Activated gamma-delta T cell (primary cell): ENCODE data around the gene CDCA7.
A peak's percentile ranks its signal among the peaks of the same experiment; 100 is the strongest.
"Not testable (repeated sequence)": the region's sequence is repeated elsewhere in the genome, so short reads cannot be mapped to it uniquely, and the experiment has no call there.

ENCODE experiments used
- DNase-seq: peaks from one replicate; lab custom pipeline; 2025; lab: John Stamatoyannopoulos, UW
- total RNA-seq, 2 donors: gene quantifications; one replicate each; lab custom pipeline; 2026; lab: John Stamatoyannopoulos, UW

The CDCA7 gene
- 16.4 to 22.1 reads per million in 2 donors for total RNA-seq

DNA sequence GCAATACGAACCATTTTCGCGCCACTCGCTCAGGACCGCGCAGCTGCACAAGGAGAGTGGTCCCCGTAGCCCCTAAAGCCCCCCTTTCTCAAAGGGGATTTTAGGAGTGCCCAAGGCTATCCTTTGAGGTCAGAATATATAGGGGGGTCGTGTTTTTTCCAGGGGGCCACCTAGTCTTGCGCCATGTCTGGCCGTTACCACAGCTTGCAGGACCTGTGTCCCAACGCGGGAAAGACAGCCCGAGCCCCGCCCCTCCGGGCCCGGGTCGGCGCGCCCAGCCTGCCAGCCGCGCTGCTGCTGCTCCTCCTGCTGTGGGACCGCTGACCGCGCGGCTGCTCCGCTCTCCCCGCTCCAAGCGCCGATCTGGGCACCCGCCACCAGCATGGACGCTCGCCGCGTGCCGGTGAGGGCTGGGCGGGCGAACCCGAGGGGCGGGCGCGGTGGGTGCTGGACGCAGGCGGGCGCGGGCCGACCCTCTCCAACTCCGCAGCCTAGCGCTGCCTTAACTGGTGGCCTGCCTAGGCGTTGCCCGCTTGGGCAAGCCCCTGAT lies at the start of gene CDCA7:
Gene CDCA7, plus strand, starts transcription at position 291 of the 550 bp plus-strand sequence. Its CDS starts 92 bp downstream, at position 383.
- peak; percentile 14 for DNase-seq

DNA sequence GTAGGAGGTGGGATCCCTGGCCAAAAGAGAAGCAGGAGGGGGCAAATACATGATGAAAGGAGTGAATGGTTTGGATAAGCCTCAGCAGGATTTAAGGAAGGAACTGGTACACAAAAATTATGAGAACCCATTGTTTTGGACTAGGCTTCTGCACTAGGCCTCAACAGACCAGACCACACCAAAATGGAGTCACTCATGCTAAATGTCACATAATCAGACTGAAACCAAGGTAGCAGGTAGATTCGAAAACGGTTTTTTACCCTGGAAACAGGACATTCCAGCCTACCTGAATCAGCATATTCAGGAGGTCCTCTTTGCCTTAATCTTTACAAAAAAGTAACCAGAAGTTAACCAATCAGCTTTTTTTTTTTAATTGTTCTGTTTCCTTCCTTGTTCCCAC lies 49.4 kb upstream of the CDCA7 start:
- no peak for DNase-seq

DNA sequence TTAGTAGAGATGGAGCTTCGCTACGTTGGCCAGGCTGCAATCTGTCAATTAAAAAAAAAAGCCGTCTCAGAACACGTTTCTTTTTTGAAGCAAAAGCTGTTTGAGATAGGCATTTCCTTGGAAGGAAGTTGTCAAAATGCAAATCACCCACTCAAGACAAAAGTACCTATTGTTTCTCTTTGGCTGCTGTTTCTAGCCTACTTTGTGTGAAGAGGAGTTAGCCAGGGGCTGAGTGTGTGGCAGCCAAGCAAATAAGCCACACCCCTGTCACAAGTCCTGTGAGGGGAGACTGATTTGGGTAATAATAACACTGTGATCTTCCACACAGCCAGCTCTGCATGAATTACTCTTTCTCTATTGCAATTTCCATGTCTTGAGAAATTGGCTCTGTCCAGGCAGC lies 47.4 kb upstream of the CDCA7 start:
- DNase-seq: no peak

DNA sequence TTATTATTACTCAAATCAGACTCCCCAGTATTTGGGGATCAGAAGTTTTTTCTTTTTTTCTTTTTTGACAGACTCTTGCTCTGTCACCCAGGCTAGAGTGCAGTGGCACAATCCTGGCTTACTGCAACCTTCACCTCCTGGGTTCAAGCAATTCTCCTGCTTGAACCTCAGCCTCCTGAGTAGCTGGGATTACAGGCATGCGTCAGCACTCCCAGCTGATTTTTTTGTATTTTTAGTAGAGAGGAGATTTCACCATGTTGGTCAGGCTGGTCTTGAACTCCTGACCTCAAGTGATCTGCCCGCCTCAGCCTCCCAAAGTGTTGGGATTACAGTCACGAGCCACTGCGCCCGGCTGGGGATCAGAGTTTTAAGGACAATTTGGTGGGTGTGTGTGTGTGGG lies 45.3 kb upstream of the CDCA7 start:
- DNase-seq: not testable (repeated sequence)

DNA sequence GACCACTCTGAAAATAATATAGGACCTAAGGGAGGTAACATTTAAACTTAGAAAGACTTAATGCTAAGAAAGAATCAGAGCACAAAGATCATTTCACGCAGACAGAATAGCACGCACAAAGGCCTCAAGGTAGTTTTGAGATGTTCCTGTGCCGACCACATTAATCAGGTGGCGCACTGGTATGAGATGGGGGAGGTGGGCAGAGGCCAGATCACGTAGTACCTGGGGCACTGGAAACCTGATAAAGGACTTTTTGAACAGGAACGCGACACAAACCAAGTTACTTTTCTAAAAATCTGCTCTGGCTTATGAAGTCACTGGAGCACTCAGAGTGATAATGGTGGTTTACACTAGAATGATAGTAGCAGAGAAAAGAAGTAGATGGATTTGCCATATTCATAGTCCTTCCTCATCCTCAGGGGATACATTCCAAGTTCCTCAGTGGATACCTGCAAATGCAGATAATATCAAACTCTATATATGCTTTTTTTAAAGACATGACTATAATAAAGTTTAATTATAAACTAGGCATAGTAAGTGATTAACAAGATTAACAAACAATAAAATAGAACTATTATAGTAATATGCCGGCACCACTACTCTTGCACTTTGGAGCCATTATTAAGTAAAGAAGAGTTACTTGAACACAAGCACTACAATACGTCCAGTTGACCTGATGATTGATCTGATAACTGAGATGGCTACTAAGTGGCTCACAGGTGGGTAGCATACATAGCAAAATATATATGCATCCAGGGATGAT lies 42.6 kb upstream of the CDCA7 start:
- DNase-seq: no peak

DNA sequence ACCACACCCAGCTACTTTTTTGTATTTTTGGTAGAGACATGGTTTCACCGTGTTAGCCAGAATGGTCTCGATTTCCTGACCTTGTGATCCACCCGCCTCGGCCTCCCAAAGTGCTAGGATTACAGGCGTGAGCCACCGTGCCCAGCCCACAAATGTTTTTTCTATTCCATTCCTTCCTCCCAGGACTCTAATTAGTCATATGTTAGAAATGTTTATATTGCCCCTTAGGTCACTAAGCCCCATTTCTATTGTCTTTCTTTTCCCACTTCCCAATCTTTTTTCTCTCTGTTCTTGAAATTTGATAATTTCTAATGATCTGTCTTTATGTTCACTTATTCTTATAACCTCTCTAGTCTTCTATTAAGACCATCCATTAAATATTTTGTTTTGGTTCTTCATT lies 31.3 kb upstream of the CDCA7 start:
- no peak for DNase-seq

DNA sequence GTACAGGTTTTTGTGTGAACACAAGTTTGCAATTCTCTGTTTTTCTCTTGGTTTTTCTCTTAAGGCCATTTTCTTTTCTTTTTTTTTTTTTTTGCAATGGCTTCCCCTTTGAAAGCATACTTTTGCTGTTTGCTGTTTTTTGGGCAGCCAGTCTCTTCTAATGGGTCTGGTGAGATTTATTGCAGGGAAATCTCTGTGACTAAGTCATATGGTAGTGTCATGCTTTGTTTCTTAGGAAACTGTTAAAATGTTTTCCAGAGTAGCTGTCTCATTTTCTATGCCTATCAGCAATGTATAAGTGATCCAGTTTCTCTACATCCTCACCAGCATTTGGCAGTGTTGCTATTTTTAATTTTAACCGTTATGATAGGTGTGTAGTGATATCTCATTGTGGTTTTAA lies 27.9 kb upstream of the CDCA7 start:
- no peak for DNase-seq

DNA sequence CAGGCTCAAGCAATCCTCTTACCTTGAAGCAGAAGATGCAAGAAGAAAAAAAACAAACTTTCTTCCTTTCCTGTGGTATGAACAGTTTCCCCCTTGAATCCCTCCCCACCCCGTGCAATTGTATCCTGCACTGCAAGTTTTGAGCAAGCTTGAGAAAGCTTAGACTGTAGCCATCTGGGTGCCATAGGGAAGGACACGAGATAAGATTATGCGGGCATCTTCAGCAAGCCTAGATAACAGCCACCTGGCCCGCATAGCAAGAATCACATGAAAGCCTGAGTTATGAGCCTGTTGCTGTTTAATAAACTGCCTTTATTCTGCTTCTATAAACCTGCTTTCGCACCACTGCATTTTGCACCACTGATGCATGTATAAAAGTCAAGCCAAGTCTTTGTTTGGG lies 27.3 kb upstream of the CDCA7 start:
- DNase-seq: no peak

DNA sequence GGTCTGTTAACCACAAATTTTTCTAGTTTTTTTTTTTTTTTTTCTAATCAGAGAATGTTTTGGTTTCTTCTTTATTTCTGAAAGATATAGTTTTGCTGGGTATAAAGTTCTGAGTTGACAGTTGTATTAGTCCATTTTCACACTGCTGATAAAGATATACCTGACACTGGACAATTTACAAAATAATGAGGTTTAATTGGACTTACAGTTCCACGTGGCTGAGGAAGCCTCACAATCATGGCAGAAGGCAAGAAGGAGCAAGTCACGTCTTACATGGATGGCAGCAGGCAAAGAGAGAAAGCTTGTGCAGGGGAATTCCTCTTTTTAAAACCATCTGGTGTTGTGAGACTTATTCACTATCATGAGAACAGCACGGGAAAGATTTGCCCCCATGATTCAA lies 21.7 kb upstream of the CDCA7 start:
- not testable (repeated sequence) for DNase-seq

DNA sequence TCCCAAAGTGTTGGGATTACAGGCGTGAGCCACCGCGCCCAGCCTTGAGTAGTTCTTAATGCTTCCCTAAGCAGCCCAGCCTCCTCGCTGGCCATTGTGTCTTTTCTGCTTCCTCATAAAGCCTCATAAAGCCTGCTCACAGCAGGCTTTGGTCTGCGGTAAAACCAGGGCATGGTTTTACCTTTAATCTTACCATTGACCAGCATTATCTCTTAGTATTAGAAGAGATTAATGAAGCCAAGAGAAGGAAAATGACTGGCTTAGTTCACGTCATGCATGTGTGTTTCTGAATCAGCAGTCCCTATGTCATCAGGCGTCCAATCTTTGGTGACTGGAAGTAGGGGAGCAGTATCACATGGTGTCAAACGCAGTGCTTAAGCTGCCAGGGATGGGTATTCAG lies 14.9 kb upstream of the CDCA7 start:
- no peak for DNase-seq

DNA sequence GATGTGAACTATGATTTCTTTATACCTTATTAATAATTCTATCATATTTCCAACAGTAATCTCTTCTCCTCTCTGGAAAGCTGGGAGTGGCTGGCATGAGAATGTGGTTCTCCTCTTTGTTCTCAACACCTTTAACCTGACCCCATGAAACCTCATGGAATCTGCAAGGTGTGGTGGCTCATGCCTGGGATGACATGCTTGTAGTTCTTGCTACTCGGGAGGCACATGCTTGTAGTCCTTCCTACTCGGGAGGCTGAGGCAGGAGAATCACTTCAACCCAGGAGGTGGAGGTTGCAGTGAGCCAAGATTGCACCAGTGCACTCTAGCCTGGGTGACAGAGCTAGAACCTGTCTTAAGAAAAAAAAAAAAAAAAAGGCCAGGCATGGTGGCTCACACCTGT lies 10.8 kb upstream of the CDCA7 start:
- no peak for DNase-seq

DNA sequence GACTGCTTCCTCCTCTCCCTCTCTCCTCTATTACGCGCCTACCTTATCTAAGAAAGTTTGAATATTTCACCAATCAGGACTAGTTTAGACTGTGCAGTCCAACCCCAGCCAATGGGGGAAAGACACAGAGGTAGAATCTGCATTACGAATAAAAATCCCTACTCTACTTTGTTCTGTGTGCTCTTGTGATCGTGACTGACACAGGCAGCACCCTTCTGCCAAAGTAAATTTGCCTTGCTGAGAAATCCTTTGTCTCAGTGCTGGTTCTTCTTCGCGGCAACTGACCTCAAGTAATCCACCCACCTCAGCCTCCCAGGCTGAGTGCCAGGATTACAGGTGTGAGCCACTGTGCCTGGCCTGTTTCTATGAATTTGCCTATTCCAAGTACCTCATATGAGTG lies 8.6 kb upstream of the CDCA7 start:
- no peak for DNase-seq

DNA sequence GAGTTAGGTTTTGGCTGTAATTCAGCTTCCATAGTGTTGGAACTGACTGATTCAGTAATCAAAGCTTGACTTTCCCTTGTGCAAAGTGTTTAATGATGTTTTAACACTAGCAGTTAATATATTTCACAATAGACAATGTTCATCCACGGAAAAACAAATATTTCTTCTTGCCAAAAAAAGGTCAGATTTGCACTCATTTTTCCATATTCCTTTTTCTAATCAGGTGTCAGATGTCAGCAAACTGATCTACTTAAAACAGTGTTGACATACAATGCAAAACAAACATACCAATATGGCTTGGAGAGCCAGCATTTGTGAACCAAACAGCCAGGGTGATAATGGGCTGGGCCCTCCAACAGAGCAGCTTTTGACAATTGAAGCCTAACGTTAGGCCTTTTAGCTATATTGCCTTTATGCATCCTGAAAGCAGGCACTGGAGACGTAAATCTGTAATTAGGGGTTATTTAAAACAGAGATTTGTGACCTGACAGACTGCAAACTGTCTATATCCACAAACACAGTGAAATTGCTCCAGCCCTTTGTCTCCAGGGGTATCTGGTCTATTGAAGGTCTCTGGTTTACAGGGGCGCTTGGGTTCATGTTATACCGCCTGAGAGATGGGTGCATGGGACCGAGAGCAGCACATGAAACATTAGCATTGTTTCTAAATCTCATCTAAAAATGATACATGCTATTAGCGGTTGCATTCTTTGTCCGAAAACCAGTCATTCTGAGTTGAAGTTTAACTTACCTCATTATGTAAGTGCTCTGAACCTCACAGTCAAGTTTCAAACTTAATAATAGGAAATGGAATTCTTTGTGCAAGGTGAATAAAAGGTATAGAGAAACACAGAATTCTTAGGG lies 7.1 kb upstream of the CDCA7 start:
- no peak for DNase-seq

DNA sequence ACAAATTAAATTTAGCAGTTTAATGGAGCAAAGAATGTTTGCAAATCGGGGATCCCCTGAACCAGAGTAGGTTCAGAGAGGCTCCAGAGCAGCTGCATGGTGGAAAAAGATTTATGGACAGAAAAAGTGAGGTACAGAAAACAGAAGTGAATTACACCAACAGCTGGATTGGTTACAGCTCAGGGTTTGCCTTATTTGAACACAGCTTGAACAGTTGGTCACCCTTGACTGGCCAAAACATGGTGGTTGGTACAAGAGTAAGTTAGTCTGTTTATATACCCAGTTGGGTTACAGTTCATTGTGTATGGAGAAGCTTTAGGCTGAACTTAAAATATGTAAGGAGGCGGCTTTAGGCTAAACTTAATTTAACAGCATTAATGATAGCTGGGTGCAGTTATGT lies 5.4 kb upstream of the CDCA7 start:
- no peak for DNase-seq

DNA sequence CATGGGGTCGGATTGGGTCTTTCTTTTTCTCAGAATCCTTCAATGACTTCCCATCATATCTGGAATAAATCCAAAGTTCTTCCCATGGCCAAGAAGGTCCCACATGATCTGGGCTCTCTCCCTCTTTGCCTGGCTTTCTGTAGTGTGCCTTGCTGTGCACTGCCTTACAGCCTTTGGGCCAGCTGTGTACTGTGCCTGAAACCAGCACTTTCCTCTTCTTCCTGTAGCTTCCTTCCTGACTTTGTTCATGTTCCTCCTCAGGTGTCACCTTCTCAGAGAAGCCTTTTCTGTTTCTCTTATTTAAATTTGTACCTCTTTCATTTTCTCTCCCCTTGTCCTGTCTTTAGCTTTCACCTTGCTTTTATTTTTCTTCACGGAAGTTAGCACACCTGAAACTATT lies 4.3 kb upstream of the CDCA7 start:
- no peak for DNase-seq

DNA sequence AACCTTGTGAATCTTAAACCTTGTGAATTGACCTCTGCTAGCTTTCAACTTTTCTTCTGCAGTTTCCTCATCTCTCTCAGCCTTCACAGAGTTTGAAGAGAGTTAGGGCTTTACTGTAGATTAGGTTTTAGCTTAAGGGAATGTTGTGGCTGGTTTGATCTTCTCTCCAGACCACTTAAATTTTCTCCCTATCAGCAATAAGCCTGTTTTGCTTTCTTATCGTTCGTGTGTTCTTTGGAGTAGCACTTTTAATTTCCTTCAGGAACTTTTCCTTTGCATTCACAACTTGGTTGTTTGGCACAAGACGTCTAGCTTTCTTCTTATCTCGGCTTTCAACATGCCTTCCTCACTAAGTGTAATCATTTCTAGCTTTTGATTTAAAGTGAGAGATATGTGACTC lies 2.8 kb upstream of the CDCA7 start:
- DNase-seq: no peak

DNA sequence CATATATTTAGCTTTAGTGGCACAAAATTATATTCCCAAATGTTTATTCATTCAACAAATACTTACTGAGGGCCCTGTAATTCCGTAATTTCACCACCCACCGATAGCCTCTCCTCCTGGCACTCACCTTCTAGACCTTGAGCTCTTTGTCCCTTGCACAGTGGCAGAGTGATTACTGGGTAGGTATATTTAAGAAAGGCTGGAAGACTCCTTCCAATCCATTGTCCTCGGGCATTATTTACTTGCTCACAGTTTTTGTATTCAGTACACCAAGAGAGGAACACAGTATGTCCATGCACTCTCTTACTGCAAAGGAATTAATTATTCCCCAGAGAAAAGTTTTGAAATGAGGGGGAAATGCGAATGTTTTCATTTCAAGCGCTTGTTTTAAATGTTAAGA lies 1.1 kb upstream of the CDCA7 start:
- DNase-seq: no peak

DNA sequence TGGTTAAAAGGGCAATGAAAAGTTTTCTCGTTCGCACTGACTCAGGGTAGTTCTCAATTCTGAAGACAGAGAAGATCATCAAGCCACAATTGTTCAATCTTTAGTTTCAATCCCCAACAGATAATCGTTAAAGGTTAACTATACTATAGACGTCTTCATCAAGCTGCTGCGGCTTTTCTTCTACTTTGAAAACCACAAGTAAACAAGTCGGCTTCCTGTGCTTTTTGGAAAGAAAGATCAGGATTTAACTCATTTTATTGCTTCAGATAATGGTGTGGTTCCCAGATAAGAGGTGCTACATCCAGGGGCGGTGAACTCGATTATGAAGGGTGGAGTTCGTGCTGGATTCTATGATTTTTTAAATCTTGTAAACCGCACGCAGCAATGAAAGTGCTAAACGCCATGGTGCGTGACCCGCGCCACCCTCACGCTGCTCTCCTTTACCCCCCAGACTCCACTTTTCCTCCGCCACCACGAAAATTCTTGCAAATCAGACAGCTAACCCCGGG lies 545 bp upstream of the CDCA7 start:
- DNase-seq: no peak

DNA sequence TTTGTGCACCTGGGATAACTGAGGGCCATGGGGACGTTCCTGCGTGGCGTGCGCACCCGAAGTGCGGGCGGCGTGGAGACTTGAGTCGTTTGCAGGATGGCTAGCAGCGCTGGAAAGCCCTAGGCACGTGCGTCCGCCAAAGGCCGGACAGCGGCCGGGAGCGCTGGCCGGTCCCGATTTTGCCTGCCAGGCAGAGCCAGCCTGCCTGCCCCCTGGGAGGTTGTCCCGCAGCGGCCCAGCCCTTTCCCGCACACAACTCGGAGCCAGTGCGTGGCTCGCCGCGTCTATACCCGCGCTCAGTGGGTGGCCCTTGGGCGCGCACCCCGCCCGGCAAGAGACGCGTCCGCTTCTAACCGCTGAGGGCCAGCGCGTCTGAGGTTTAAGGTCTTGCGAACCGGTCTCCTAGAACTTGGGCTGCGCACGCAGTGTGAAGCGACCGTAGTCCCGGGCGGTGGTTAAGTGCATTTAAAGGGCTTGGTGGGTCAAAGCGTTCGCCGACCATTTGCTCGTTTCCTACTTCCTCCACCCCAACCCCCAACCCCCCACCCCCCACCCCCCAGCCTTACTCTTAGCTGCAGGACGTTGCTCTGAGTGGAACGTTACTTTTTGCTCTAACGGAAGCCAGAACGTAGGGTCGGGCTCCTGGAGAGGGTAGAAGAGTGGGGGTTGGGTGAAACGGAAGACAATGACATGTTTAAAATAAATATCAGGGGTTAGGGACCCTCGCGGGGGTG lies 627 bp downstream of the CDCA7 start:
- no peak for DNase-seq

DNA sequence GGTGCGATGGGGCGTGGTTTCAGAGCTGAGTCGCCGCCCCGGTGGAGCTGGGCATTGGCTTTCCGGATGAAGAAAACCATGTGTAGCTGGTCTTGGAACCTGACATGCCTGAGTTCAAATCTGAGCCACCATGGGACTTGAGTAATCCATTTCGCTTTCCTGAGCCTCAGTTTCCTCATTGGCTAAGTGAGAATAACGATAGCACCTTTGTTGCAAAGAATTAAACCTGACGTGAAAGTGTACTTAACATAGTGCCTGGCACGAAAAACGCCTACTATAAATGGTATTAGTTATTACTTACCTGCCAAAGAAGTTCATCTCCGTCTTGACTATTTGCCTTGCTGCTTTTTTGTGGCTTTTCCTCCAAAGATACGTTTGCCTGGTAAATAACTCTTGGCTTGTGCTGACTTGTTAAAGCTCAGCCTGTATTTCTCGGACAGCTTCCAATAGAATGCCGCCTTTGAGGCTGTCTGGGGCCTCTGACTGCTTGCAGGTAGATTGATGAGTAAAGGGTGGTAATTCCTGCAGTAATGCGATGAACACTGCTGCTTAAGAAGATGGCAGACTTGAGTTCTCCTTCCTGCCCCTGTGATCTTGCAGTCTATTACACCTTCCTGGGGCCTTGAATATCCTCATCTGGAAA lies 1.3 kb downstream of the CDCA7 start:
- DNase-seq: no peak

DNA sequence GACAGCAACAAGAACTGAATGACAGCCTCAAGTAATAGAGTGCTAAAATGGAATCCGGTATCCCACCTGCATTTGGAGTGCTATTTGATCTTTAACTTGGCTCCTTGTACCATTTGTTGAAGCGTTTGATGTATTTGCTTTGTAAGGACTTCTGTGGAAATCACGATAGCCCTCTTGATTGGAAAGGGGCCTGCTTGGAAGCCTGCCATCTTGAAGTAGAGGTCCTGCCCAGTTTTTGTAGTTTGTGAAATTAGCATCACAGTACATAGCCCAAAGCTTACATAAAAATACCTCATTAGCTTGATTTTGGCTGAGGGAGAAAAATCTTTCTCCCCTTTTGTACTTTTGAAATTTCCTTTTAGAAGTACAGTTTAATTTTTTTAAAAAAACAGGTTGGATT lies 2.7 kb downstream of the CDCA7 start:
- DNase-seq: no peak

DNA sequence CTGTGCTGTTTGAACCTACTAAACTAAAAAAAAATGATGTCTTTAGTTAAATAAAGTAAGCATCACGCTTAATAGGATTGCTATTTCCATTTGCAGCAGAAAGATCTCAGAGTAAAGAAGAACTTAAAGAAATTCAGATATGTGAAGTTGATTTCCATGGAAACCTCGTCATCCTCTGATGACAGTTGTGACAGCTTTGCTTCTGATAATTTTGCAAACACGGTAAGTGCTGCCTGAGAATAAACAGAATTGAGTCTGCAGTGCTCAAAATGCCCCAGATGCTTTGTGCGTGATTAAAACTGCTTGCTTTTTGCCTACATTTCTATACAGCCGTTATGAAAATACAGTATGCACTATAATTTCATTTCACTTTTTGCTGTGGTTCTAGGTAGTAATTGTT lies 3.9 kb downstream of the CDCA7 start:
- no peak for DNase-seq
